NCI-H1048 (cell line): ENCODE data around the gene COMTD1.
A peak's percentile ranks its signal among the peaks of the same experiment; 100 is the strongest.

Experiments
- DNase-seq: peaks from one replicate; lab custom pipeline; 2025; lab: John Stamatoyannopoulos, UW

COMTD1 gene

DNA sequence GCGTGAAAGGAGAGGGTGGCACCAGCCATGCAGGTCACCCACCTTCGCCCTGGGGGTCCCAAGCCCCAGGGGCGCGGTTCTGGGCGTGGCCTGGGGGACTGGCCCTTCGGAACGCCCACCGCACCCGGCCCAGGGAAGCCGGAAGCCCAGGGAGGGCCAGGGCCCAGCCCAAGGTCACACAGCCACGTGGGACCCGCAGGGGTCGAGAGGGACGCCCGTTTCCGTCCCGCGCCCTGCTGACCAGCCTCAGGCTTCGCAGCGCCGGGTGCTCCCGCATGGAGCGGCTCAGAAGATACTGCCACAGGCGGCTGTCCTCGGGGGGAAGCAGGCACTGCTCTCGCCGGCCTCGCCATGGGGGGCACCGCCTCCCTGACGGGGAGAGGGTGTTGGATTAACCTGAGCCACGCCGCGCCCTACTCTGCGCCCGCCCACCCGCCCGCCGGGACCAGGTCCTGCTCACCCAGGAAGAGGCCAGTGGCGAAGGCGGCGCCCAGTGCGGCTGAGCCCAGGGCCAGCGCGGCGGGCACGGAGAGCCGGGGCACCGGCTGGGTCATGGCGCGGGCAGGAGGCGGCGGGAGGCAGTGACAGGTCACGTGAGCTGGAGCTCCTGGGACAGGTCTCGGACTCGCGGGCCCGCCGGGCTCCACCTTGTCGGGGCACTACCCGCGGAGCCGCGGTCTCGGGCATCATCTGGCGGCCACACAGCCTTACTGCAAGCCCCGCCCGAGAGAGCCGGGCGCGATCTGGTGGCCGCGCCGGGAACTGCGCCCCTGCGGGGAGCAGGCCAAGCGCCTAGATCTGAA is at the start of gene COMTD1:
Gene COMTD1 (minus strand): TSS at position 583 of the 803 bp plus-strand sequence. CDS start 29 bp downstream, at position 554.
- peak; percentile 90 for DNase-seq

DNA sequence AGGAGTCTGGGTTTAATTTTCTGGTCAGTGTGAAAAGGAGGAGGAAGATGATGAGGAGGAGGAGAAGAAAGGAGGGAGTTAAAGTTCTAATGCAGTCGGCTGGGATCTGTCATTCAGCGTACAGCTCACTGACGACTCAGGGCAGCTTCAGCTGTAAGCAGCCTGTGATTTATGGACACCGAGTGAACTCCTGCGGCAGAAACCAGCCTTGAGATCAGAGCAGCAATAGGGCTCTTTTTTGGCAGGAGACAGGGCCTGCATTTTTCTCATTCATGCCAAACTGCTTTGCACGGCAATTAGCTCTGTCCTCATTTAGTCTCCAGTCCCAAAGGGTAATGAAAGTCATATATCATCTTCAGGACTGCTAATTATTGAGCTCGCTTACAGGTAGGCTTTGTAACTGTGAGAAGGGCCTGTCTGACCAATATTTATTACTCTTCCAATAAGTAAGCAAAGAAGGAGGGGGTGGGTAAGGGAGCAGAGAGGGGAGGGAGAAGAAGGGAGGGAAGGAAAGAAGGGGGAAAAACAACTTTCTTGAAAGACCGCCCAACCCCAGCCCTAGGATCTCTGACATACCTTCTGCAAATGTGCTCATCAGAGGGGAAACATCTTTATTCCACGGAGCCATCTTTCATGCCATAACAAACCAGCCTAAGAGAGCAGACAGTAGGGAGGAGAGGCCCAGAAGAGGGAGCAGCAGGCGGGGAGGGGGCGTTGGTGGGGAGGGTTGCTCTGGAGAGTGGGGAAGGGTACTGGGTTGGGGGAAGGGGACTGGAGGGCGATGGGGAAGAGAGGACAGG is 48.1 kb upstream of the COMTD1 start:
- DNase-seq, result no peak

DNA sequence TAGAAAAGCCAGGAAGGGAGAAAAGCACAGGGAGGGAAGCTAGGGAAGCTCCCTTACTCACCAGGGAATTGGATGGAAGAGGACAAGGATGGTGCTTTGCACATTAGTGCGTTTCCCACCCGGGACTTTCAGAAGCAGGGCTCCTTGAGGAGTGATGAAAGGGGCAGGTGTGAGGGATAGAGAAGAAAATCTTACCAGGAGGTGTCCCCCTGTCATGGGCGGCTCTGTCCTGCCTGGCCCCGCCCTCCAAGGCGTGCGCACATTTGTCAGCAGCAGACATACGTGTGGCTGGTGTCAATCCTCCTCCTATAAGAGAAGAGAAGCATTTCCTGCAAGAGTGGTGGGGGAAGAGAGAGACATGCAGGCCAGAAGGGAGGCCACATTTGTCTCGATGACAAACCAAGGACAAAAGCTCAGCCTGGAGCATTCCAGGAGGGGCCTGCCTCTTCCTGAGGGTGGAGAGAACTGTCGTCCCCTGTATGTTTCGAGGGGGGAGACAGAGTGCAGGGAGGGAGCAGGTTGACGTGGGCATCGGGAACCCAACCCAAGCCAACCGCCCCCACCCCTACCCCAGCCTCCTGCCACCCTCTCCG is 47.4 kb upstream of the COMTD1 start:
- no peak for DNase-seq

DNA sequence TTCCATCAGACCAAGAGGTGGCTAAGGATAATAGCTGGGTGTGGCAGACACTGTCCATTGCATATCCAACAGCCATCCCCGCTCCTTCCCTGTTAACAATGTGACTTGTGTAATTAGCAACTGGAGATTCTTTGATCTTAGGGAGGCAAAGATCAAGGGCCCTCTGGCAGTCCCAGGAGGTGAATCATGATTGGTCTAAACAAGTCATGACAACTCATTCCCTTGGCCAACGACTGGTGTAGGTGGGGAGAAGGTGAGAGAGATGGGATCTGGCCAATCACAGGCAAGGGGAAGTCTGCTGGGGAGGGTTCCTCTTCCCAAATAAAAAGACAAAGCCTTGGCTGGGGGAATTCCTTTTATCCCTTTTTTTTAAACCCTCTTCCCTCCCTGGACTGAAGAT is 46.2 kb upstream of the COMTD1 start:
- no peak for DNase-seq

DNA sequence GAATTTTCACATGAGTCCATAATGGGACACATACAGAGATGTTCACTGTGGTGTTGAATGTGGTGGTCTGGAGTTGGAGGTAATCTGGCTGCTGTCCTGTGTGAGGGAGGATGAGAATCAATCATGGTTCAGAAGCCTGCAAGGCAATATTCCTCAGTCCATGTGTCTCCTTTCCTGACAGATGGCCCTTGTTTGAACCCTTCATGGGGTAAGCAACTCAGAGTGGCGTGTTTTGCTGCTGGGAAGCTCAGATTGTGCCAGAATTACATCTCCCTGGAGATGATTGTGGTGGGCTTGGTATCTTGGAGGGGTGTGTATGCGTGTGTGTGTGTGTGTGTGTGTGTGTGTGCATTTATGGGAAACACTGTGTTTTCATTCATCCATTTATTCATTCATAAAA is 44.5 kb upstream of the COMTD1 start:
- DNase-seq, result no peak

DNA sequence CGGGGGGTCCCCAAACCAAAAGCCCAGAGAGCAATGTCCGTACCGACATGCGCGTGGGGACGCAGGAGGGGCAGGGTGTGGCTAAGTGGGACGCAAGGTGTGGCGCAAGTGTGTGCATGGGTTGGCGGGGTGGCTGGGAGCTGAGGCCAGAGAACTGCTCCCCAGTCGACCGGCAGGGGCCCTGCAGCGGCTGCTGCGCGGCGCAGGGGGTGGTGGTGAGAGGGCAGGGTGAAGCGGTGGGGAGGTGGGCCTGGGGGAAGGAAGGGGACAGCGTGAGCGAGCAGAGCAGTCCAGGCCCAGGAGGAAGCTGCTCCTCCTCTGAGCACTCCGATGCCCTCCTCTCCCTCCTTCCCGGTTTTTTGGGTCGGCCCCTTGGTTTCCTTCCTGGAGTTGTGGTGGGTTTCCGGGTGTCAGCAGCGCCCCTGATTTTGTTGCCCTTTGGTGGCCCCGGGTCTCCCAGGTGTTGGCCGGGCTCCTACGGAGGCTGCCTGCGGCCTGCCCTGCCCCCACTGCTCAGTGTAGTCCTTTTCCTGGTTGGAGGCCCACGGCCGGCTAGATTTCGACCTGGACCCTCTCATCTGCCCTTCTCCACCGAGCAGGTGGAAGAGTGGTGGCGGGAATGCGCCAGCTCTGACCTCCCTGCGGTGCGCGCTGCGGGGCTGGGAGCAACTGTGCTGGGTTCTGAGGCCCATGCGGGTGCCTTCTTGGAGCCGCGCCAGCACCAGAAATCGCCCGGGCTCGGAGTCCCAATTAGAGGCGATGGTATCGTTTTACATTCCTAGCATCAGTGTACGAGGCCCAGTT is 40.5 kb upstream of the COMTD1 start:
- no peak for DNase-seq

DNA sequence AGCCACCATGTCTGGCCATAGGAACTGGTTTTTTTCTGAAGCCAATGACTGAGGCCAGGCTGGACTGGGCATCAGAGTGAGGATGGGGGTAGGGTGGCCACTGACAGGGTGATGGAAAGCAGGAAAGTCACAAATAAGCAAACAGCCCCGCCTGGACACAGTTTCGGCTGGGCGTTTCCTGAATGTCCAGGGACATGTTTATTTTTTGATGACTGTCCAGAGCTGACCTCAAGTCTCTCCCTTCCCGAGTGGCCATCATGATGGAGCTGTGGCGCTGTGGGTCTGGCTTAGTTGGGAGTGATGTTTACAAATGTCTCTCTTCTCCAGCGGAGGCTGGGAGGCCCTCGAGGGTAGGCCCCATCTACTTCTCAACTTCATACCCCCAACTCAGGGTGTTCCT is 37.1 kb upstream of the COMTD1 start:
- no peak for DNase-seq

DNA sequence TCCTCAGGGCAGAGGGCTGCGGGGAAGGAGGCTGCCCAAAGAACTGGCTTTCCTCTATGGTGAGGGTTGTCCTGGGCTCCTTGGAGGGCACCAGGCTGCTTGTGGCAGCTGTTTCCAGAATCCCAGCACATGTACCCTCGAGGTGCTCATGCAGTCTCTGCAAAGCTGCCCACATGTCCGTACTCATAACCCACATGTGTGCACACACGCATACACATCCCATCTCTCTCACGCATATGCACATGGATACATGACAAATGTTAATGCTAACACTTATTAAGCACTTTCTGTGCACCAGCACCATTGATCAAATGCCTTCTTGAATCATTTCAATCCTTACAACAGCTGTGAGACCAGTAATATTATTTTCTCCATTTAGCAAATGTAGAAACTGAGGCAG is 36.3 kb upstream of the COMTD1 start:
- no peak for DNase-seq

DNA sequence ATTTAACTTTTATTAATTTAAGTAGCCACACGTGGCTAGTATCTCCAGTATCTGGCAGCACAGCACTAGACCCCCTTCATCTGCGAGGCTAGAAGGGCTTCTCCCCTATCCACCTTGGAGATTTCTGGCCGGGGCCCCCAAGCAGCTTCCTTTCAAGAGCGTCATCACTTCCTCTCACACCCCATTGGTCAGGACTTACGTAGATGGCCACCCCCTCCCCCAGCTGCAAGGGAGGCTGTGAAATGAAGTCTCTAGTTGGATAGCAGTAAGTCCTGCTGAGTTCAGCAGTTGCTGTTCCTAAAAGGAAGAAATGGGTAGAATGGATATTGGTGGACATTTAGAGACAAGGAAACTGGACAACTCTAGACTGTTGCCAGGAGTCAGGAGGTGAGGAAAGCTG is 33.8 kb upstream of the COMTD1 start:
- no peak for DNase-seq

DNA sequence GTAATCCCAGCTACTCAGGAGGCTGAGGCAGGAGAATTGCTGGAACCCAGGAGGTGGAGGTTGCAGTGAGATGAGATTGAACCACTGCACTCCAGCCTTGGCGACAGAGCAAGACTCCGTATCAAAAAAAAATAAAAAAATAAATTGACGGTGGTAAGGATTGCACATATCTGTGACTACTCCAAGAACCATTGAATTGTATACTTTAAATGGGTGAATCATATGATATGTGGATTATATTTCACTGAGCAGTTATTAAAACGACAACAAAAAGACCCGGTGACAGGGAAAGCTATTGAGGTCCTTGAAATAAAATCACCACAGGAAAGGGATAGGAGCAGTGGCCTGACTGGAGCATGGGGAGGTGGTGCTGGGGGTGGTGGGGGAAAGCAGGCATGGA is 31.2 kb upstream of the COMTD1 start:
- no peak for DNase-seq

DNA sequence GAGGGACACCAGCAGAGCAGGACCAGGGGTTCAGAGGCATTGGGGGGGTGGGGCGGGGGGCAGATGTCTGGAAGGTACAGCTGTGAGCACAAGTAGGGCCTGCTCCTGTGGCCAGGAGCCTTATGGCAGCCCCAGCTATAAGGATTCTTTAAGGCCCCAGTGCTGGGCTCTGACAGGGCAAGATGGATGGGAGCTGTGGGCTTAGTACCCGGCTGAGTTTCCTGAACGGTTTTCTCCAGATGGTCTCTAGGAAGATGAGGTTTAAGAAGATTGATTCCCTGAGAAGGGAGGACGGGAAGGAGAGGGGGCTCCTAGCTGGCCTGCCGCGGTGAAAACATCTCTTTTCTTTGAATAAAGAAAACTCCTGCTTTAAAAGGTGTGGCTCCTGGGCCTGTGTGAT is 30.1 kb upstream of the COMTD1 start:
- DNase-seq, result no peak

DNA sequence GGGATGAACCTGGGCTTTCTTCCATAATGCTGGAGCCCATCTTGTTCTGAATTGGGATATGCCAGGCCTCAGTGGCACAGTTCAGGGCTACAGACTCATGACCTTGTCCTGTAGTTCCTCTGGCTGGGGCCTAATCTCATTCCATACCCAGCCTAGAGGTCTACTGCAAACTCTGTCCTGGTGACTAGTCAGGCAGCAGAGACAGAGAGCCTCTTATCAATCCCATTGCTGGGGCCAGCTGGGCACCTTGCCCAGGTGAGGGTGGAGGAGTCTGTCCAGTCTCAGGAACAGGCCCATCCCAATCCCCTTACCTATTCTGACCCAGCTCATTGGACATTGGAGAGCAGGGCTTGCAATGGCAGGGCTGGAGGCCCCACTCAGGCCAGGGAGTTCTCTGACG is 28.0 kb upstream of the COMTD1 start:
- no peak for DNase-seq

DNA sequence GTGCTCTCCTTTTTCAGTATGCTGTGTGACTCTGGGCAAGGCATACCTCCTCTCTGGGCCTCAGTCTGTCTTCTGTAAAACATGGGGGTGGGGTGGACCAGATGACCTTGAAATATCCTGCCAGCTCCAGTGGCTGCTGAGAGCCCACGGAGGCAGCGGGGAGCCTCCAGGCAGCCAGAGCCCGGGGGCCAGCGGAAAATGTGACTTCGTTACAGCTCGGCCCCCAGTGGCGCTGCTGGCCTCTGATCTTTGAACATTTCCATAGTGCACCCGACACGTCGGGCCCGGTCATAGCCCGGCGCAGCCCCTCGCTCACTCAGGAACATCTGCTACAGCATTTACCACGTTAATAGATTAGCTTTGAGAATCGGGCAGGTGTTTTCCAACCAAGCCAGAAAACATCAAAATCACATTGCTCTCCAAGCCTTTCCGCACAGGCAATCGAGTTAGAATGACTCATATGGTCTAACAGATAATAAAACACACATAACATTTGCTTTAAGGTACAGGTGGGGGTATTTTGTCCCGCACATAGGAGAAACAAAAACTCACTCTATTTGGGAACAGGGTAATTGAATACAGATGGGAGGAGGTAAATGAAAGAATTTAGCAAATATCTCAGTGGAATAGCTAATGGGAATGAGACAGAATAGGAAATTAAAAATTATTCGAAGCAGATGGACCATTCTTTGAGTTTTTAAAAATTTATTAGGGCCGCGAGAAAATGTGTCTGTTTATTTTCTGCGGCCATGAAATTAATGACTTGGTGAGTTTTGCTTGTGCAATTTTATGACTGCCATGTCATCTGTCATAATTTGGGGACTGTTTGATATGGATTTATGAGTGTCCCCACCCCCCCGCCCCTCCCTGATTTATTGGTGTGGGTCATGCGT is 26.3 kb upstream of the COMTD1 start:
- DNase-seq, result no peak

DNA sequence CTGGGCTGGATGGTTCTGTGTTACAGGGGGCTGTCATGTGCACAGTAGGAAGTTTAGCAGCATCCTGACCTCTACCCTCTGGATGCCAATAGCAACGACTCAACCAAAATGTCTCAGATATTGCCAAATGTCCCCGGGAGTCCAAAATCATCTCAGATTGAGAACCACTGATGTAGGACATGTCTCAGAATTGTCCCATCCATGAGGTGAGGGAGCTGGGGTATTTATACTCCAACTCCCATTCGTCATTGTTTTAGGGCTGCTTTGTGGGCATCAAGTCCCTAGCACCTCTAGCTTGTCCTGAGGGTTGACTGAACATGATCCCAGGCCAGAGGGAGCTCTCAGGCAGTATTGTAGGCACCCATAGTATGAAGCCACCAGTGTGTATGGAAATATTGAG is 25.2 kb upstream of the COMTD1 start:
- DNase-seq, result no peak

DNA sequence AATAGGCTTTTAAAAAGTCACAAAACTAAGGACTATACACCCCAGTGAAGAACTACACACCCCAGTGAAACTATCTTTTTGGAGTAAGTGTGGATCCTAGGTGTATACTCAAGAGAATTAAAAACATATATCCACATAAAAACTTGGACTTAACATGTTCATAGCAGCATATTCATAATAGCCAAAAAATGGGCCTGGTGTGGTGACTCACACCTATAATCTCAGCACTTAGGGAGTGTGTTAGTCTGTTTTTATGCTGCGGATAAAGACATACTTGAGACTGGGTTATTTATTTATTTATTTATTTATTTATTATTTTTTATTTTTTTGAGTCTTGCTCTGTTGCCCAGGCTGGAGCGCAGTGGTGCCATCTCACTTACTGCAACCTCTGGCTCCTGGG is 19.0 kb upstream of the COMTD1 start:
- no peak for DNase-seq

DNA sequence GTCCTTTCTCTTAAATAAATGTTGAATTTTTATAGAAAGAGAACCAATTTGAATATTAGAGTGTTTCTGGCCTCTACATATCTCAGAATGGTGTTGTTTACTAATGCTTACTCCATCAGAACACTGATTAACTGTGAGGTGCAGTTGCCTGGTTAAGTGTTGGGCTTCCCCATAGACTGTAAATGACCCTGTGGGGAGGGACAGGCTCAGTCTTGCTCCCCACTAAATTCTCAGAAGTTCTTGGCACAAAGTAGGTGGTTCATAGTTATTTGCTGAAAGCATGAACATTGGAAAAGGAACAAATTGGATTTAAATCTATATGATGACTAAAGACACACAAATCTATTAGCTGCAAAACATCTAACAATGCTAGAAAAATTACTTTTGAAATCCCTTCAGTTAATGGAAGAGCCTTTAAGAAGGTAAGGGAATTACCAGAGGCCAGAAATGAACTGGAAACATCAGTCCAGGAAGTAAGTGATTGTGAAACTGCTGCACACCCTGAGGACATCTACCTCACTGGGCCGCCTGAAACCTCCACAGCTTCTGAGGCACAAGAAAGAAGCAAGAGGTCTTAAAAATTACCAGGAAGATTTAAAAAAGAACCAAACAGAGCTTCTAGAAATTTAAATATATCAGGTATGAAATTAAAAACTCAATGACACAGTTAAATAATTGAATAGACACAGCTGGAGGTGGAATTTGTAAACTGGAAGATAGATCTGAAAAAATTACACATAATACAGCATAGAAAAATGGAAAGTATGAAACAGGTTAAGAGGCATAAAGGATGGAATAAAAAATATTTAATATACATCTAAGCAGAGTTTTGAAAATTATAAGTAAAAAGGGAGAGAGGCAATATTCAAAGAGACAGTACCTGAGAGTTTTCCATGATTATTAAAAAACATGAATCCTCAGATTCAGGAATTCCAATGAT is 17.8 kb upstream of the COMTD1 start:
- no peak for DNase-seq

DNA sequence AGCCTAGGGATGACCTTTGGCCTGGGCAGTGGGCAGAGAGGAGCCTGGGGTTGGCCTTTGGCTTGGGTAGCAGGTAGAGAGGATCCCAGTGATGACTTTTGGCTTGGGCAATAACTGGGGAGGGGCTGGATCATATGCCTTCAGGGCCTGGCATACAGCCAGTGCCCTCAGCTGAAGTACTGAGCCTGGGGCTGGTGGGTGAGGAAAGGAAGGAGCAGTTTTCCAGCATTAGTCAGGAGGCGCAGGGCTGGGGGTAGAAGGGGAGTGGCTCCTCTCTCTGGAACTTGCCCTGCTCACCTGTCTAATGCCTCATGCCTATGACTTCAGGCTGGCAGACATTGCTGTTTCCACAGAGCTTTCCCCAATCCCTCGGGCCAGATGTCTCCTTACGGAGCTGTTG is 15.2 kb upstream of the COMTD1 start:
- DNase-seq, result no peak

DNA sequence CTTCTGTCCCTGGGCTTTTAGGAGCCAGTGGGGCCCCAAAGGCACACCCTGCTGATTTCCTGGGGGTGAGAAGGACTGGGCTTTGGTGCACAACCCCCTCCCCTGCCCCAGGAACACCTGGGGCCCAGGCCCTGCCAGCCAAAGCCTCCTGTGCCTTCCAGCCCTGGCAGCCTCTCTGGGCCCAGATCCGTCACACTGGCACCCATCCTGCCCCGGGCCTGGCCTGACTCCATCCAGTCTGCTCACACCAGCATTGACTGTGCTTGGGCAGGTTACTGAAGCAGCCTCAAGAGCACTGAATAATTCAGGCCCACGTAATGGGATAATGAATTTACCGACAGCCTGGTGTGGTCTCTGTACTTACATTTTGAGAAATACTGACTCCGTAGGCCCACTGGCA is 12.0 kb upstream of the COMTD1 start:
- DNase-seq, result no peak

DNA sequence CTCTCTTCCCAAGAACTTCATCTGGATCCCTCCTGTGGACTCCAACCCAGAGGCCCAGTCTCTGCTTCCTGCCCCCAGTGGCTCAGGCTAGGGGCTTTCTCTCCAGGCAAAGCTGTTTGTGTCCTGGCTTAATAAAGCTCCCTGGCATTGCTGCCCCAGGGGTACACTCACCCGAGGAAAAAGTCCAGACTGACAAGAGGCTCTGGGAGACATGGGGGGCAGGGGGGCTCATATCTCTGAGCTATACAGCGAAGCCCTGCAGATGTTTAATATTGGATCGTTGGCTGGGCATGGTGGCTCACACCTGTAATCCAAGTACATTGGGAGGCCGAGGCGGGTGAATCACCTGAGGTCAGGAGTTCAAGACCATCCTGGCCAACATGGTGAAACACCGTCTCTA is 10.7 kb upstream of the COMTD1 start:
- no peak for DNase-seq
